T1000 (cell line): ENCODE data around the gene EVX1.

Experiments
- DNase-seq: peaks from one replicate; lab custom pipeline; 2025; ENCODE audit warnings: mixed read lengths; lab: John Stamatoyannopoulos, UW

The EVX1 gene

DNA sequence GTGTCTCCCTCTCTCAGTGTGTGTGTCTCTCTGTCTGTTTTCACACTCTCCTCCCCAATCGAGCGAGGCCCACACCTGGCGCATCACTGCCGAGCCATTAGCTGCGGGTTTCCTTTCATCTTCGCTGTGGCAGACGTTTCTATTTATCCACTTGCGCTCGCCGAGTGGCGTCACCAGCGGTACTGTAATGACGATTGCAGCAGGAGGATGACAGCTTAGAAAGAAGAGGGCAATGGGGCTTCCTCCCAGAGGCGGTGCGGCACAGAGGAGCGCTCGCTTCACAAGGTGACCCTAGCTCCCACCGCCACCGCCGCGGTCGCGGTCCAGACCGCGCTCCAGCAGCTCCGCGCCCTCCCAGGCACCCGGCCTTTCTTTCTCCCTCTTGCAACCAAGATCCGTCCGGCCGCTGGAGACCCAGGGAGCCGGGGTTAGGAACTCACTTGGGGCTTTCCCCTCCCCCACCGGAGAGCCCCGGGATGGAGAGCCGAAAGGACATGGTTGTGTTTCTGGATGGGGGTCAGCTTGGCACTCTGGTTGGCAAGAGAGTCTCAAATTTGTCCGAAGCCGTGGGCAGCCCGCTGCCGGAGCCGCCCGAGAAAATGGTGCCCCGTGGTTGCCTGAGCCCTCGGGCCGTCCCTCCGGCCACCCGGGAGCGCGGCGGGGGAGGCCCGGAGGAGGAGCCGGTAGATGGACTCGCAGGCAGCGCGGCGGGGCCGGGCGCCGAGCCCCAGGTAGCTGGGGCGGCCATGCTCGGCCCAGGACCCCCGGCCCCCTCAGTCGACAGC, at the start of gene EVX1:
EVX1 (plus strand) TSS at position 248 of the 785 bp plus-strand sequence; CDS start at position 477, 229 bp downstream.
- DNase-seq, result no peak

DNA sequence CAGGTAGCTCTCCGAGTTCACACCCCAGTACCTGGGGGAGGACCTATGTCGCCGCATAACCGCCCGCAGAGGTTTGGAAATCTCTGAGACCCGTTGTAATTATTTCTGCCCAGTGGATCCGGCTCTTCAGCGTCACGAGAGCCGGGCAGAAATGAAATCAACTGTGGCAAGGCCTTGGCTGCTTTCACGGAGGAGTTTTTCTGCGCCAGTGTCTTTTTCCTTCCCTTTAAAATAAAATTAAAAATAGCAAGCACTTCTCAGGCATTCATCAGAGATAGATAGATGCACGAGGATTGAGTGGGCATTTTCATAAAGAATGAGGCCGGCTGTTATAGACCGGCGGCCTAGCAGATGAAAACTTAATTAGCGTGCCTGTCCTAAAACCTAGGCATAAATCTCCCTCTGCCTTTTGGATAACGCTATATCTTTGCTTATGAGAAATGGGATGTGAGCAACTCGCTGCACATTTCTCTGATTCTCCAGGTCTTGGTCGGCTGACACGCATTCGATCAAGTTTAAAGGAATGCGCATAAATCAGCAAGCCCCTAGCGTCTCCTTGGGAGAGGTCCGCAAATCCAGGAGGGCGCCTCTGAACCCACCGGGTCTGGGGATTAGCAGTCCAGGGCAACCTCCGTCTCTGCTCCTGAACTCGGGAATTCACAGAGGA, 49.1 kb upstream of the EVX1 start:
- no peak for DNase-seq

DNA sequence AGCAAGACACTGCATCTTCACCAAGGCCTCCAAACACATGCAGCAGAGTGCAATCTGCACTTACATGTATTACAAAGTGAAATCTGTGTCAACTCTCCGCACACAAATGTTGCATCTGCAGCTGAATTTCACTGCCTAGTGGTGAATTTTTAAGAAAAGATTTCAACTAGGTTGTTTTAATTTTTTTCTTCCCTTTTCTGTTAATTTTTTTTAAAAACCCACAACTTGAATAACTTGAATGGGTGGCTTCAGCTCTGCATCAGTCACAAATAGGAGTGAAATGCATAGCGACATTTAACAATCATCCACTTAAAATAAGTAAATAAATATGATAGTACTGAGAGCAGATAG, 48.6 kb upstream of the EVX1 start:
- no peak for DNase-seq

DNA sequence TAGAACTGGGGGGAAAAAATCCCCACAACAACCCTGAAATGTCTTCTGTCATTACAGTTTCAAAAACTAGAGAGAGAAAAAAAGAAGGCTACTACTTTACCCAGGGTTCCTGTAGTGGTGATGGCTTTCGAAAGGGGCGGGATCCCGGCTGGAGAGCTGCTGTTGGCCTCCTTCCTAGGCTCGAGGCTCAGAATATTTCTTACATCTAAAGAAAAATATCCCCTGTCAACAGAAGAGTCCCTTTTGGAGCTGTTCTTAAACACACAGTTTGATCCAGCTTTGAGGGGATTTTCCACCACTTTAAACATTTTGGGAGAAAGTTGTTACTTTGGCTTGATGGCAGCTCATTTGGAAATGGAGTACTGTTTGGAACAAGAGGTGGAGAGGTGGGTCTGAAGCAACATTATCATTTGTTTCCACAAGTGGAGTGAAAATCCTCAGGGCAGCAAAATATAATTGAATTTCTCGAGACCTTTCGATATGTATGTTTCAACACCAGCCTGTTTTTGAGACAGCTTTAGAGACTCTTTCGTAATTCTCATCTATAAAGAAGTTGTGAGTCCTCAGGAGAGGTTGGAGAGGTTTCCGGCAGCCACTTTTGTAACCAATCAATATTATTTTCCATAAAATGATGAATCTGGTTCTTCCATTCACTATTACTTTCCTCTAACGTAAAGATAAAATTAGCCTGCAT, 47.8 kb upstream of the EVX1 start:
- DNase-seq, result no peak

DNA sequence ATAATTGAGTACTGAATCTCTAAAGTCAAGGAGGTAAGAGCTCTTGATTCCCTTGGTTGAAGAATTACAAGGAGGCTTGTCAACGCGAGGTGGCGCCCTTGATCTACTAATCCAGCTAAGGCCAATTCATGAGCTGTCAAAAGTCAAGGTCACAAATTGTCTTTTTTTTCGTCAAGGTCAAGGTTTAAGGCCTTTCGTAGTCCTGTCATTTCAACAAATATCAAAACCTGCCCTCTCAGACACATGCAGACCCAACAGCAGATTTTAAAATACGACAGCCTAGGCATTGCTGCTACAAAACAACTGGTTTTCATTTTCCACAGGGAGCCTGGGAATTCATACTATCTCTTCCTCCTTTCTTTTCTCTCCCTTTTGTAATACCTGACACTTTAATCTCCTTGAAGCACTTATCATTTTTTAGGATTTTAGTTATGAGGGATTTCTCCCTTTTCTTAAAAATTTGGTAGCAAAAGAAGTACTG, 46.3 kb upstream of the EVX1 start:
- DNase-seq, result peak; percentile 51

DNA sequence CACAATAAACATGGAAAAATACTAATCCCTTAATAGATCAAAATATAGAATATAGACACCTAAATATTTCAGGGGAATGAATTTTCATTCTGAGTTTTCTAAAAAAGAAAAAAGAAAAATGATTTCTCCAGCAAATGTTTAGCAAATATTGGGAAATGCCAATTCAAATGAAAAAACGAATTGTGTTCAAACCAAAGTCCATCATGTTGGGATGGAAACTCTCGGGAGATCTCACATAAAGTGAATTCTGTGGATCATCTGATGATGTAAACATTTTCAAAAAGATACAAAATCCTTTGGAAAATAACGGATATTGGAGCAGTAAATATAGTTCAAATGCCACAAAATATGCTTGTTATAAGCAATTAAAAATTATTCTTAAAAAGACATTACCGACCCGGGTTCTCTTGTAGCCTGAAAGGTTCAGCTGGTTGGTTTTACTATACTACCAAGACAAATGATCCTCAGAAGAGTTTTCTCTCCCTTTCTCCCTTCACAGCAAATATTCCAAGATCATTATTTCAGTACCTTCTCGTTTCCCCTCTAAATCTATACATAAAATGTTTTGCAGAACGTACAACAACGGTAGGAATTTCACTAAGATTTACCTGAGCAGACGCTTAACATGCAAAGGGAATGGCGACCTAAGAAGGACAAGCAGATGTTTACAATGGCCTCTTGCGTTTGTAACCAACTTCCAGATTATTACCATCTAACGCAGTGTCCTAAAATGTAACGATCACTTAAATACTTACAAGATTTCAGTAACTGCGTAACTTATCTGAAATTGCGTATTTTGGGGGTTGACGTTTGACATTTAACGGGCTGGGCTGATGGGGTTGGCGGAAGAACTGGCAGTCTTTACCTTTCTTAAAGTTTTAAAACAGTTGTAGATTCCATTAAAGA, 45.2 kb upstream of the EVX1 start:
- DNase-seq, result no peak

DNA sequence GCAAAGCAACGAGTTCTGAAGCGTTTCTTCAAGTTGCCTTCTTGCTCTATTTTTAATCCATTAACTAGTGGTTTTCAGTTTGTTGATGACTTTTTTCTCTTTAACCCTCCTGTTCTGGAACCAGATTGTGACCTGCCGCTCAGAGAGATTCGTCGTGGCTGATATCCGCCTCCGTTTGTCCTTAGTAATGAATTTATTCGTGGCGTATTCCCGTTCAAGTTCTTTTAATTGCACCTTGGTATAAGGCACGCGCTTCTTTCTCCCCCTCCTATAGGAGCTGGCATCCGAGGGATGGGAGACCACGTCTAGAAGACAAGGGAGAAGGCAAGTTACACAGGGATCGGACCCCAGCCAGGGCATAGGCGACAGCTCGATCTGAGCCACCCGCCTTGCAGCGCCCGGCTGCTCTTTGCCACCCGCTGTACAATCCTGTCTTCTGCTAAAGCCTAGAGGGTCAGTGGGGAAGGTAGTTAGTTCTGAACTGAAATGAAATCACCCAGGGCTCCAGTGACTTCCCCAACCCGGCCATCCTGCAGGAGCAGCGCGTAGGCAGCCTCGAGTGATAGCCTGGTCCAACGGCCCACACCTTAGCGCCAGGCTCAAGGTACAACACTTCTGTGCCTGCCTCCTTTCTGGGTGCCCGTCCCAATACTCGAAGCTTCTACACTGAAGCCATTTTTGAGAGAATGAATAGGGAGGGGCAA, 44.3 kb upstream of the EVX1 start:
- no peak for DNase-seq

DNA sequence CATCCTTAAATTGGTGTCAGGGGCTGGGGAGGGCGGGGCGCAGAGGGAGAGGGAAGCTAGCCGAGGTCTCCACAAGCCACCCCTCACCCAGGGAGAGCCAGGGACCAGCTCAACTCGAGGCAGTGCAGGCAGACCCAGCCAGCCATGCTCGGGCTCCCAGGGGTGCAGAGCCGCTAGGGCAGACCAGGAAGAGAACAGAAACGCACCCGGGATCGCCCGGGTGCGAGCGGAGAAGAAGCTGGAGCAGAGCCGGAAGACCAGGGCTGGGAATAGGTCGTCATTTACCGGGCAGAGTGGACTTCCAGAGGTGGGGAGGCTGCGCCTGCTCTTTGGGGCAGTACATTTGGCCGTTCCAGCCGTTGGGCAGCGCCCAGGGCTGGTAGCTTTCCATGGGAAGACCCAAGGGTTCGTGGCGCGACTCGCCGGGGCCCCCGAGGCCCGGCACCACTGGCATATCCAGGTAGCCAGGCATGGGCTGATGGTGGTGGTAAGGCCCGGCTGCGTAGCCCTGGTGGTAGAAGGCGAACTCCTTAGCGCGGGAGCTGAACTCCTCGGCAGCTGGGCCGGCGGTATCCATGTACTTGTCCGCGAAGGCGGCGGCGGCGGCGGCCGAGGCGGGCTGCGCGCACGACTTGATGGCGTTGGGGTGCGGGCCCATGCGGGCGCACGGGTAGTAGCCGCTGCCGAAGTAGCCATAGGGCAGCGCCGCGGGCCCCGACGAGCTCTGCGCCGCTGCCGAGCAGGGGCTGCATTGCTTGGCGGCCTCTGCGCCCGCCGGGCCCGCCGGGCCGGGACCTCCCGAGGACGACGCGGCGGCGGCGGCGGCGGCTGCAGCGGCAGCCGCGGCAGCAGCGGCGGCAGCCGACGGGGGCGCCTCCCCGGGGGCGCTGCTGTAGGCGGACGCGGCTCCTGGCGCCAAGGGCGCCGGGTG, 43.5 kb upstream of the EVX1 start:
- peak; percentile 19 for DNase-seq

DNA sequence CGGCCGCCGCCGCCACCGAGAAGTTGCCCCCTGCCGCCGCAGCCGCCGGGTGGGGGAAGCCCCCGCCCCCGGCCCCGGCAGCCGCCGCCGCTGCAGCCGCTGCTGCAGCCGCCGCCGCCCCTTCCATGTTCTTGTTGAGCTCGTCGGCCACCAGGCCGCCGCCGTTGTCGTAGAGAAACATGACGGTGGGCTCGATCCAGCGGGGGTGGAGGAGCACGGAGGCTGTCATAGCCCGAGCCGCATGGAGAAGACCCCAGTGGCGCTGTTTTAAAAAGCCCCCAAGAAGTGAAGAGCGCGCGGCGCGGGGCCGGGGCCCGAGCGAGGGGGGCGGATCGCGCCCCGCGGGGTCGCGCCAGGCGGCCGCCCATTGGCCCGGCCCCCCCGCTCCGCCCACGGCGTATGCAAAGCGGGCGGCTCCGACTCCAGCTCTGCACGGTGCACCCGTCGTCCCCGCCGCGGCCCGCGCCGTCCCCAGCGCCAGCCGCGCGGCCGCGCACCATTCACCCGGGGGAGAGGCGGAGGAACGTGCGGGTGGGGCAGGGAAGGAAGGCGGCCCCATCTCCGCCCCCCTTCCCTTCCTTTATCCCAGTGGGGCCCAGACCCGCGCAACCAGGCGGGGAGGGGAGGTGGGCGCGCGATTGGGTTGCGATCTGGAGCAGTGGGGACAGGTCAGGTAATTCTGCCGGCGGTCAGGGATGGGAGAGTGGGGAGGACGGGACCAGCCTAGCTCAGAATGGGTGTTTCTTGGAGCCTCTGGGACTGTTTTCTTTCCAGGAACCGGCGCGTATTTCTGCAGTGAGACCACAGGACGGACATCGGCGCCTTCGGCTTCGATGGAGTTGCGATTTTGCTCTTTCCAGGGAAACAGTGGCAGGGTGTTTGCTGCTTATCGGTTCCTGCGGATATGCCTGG, 42.5 kb upstream of the EVX1 start, which contains the start of gene HOXA13:
HOXA13 (minus strand) TSS at position 243 of the 912 bp plus-strand sequence; CDS start at position 229, 14 bp downstream.
- peak; percentile 52 for DNase-seq

DNA sequence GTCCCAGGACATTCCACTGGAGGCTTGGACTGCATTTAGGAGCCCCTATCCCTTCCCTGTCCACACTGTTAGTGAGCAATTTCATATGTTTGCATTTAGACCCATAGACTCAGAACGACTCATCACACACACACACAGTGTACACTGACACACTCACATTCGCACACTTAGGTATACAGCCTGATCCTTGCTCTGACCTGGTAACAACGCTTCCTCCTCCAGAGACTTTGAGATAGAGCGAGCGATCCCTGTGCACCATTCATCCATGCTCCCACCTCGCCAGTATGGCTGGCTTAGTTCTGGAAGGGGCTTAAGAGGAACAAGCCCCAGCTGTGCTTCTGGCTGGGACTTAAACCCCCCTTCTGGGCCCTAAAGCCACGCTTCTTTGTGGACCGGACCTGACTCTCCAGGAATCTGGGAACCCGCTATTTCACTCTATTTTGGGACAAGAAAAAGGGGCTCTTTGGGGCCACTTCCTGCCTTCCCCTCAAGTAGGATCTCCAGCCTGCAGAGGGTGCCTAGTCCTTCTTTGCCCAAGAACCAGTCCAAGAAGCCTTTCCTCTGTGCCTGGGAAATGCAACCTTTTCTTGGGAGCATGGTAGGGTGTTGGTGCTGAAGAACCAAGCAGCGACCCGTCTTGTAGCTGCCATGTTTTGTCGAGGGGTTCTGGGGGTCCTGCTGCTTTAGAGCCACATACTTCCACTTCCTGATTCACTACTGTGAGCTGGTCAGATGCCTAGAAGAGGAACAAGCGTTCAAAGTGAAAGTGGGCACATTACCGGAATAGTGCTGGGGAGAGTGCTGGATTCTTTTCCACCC, 41.6 kb upstream of the EVX1 start:
- no peak for DNase-seq

DNA sequence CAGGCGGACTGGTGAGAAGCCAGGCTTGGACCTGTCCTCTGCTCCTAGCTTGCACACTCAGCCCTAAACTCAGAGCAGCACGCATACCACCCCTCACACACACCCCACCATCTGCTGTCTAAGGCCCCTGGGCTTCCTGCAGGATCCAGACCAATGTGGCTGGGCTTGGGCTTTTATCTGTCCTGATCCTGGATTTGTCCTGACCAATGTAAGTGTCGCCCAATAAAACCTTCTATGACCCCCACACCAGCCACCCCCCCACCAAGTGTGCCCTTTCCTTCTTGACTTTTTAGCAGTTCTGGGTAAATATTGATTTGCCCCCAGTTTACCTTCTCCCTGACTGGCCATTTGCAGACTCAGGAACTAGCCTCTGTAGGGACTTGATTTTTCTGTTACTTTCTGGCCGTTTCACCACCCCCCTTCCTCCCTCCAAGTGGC, 41.0 kb upstream of the EVX1 start:
- no peak for DNase-seq

DNA sequence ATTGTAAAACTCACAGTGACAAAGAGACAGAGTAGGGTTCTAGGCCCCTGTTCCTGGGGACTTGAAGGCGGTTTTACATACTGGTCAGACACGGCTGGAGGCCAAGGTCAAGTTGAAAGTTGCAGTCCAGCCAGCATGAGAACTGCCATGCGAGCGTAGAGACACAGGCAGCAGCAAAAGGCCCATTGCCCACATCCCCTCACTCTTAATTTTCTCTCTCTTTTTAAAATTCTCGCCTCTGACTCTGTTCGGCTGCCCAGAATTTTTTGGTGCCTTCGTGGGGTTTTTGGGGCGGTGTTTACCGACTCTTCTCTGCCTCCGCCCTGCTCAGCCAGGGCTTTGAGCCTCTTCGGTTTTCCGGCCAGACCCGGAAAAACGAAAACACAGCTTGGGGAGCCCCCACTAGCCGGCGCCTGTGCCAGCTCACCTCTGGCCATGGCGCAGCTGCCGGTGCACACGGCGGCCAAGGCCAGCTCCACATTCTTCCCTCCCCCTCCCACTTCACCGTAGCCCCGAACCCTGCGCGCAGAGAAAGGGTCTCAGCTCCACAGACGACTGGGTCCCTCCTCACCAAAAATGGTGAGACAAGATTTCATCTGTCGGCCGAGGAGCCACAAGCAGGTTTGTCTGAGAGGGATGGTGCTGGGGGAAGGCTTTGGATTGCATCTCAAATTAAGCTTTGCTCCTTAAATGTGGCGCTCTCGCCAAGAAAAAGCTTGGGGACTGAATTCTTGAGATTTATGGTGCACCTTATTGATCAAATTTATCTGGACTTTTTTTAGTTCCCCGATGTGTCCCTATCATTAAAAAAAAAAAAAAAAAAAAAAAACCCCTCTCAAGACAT, 40.4 kb upstream of the EVX1 start:
- DNase-seq, result no peak

DNA sequence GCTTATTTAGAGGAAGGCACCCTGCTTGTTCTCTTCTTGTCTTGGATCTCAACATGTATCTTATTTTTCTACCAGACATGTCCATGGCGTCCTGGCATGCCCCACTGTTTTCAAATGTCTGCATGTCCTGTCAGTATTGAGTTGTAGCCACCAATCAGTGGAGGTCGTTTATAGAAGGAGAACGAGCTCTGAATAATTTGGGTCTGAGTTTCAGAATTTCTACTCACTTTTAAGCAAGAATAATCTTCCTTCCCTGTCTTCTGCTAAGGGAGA, 39.8 kb upstream of the EVX1 start:
- DNase-seq, result no peak

DNA sequence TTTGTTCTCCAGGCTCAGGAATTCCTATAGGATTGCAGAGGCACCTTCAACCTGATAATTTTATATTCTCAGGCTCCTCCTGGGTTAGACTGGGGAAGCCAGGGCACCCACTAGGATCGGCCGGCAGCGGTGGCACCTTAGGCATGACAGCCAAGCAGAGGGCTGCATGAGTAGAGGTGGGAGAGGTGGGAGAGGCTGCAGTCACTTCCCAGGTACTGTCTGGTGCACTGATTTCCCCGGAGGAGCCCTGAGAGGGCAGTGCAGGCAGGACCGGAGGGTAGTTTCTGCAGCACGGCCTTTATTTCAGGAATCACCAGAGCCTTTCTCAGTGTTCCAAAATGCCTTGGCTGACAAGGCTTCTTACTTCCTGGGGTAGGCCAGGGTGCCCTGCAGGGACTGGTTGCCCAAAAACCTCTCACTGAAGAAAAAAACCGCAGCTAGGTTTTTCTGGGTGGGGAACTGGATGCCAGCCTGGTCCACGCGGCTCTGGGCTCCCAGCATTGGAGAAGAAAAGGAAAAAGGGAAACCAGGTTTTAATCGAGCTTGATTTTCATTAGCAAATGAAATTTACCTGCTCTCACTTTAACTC, 39.1 kb upstream of the EVX1 start:
- no peak for DNase-seq

DNA sequence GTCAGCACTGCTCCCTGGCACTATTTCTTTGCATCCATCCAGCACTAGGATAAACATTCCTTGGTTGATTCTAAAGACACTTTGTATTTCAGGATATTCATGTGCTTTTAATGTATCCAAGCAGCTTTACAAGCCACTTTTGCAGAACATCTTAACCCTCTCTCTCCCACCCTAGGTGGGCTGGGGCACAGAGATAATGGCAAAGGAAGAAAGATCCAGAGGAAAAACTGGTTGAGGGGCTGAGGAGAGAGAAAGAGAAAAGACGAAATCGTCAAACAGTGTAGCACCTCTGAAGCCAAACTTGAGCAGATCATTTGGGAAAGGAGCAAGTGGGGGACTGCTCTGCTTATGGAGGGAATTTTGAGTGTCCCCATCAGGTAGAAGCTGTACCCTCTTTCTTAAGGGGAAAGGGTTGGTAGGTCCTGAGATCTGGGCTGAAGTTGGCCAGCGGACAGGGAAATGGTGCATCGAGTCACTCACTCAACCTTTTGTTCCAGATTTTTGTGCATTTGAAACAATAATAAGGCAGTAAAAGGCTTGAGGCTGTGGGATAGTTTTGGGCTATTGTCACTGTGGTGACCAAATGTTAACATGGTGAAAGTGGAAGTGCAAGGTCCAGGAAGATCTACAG, 38.5 kb upstream of the EVX1 start:
- DNase-seq, result no peak

DNA sequence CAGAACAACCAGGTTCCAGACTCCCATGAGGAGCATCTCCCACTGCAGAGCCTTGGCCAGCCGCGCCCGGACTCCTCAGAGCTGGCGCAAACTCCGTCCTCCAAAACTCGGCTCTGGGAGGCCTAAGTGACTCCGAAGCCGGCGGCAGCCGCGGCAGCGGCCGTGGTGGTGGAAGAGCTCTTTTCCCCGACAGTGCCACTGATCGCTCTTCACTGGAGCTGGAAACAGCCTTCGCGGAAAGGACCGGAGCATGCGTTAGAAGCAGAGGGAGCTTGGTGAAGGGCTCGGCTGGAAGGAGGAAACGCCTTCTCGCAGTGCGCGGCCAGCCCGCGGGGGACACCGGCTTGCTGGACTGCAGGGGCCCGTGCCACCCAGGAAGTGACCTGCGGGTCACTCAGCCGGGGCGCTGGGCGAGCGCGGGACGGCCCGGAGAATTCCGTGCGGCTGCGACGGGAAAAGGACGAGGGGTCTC, 37.7 kb upstream of the EVX1 start:
- DNase-seq, result no peak
